GM20431 (cell line): ENCODE measurements around the gene OR5K1.

ENCODE experiments used
- in situ Hi-C: fragments of 300-500 bp; cut with MseI, MboI; formaldehyde crosslinking; loops from one replicate; pipeline ENCODE4 v1.15.0; 2020; ENCODE audit warnings: low sequenced_read_pairs; ENCODE audit not compliant: unreplicated experiment

Gene OR5K1

GRCh38 chr3:98462901-98463300 is at the start of gene OR5K1:
Gene OR5K1, plus strand, starts transcription at chr3:98463201. Its CDS starts 6,376 bp downstream, at chr3:98469577.
- in situ Hi-C loops: no loop called here

- in situ Hi-C loops: no loop called here
These were observed 30.4 kb upstream of the OR5K1 start for GRCh38 chr3:98432575-98432974.

DNA sequence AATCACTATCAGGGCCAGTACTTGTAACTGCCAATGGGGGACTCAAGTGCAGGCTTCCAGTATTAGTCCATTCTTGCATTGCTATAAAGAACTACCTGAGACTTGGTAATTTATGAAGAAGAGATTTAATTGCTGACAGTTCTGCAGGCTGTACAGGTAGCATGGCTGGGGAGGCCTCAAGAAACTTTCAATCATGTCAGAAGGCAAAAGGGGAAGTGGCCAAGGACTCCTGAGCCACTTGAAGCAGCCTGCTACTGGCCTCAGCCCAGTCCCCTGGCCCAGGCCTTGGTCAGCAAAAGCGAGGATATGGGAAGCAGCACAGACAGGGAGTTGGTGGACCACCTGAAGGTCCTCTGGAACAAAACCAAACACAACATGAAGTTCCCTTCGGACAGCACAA is 29.2 kb upstream of the OR5K1 start:
- in situ Hi-C loops: no loop called here

- in situ Hi-C loops: no loop called here
These were observed 28.6 kb upstream of the OR5K1 start for GRCh38 chr3:98434412-98434811.

DNA sequence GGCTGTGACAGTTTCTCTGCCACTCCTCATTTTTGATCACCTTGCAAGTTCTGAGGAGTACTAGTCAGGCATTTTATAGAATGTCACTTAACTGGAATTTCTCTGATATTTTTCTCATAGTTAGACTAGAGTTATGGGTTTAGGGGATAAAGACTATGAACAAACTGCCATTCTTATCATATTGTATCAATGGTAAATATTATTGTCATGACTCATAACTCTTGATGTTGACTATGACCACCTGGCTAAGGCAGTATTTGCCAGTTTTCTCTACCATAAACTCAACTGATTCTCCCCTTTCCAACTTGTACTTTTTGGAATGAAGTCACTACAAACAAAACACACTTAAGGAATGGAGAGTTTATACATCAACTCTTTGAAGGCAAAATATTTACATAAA is 22.7 kb upstream of the OR5K1 start:
- in situ Hi-C loops: no loop called here

DNA sequence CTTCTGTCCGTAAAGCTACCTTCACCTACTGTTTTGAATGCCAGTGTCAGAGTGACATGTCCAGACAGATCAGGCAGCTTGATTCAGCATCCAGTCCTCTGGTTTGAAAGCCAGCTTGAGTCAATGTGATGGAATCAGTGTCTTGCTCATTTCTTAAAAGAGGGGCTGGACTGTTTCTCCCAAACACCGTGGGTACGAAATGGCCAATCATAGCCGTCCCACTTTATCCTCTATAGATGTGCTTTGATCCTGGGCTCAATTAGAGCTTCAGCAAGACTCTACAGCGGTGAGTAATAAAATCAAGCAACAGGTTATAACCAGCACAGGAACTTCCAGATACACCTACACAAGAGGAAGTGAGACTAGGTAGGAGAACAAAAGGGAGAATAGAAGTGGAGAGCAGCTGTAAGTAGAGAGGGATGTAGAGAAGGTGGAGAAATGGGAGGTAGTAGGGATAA is 17.0 kb upstream of the OR5K1 start:
- in situ Hi-C loops: no loop called here

DNA sequence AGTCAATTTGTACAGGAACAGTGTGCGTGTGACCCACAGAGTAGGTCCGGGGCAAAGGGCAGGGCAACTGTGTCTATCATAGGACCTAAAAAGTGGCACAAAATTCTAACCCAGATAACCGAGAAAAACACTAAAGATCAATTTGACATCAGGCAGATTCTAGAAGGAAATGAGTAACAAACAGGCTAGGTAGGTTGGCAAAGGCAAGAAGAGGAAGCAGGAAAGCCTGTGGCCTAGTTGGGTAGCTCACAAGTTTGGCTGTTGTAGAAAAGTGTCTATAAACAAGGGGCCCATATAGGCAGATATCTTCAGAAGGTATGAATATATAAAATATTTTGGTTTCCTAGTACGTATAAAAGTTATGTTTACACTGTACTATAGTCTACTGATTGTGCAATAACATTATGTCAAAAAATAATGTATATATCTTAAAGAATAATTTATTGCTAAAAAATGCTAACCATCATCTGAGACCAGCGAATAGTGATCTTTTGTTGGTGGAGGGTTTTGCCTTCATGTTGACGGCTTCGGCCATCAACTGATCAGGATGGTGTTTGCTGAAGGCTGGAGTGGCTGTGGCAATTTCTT is 13.3 kb upstream of the OR5K1 start:
- in situ Hi-C loops: no loop called here

GRCh38 chr3:98450372-98450771 is 12.6 kb upstream of the OR5K1 start:
- in situ Hi-C loops: no loop called here

- in situ Hi-C loops: no loop called here
These were observed 9.2 kb upstream of the OR5K1 start for GRCh38 chr3:98453827-98454226.

- in situ Hi-C loops: no loop called here
These were observed 8.1 kb upstream of the OR5K1 start for GRCh38 chr3:98454929-98455328.

- in situ Hi-C loops: no loop called here
These were observed 5.5 kb upstream of the OR5K1 start for GRCh38 chr3:98457543-98457942.

DNA sequence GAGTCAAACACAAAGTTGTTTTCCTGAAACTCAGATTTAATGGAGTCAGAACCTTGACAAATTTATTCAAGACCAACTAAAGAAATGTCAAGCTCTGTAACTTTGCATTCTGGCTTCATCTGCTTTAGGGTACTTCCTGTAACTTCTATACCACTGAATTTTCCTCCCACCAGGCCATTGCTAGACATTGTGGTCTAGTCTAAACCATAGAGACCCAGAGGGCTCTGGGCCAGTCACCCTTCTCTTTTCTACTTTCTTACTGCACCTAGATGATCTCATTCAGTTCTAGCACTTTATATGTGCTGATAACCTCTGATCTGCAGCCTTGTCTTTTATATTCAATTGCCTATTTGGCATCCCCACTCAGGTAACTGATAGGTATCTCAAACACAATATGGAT is 2.8 kb upstream of the OR5K1 start:
- in situ Hi-C loops: no loop called here

- in situ Hi-C loops: no loop called here
These were observed 19.9 kb downstream of the OR5K1 start for GRCh38 chr3:98482717-98483482.

- in situ Hi-C loops: no loop called here
These were observed 20.6 kb downstream of the OR5K1 start for GRCh38 chr3:98483626-98484025.

GRCh38 chr3:98497381-98497780 is 34.4 kb downstream of the OR5K1 start, which contains the start of gene OR5K2:
Gene OR5K2, plus strand, starts transcription at chr3:98497681. Its CDS starts 0 bp downstream, at chr3:98497681.
- in situ Hi-C loops: no loop called here

DNA sequence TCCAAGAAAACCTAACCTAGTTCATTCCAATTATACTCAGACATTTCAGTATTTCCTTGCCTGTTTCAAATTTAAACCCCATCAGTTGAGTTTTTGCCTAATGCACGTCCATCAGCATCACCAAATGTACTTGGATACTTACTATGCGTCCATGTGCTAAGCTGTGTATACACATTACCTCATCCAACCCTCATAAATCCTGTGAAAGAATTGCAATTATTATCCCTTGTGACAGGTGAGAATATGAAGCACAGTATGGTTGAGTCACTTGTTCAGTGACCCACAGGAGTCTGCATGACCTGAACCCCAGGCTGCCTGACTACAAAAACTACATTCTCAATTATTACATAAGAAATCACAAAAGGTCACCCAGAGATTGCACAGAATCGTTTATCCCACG is 37.0 kb downstream of the OR5K1 start:
- in situ Hi-C loops: no loop called here

- in situ Hi-C loops: no loop called here
These were observed 38.3 kb downstream of the OR5K1 start for GRCh38 chr3:98501270-98501669.

- in situ Hi-C loops: no loop called here
These were observed 39.0 kb downstream of the OR5K1 start for GRCh38 chr3:98501863-98502576.

DNA sequence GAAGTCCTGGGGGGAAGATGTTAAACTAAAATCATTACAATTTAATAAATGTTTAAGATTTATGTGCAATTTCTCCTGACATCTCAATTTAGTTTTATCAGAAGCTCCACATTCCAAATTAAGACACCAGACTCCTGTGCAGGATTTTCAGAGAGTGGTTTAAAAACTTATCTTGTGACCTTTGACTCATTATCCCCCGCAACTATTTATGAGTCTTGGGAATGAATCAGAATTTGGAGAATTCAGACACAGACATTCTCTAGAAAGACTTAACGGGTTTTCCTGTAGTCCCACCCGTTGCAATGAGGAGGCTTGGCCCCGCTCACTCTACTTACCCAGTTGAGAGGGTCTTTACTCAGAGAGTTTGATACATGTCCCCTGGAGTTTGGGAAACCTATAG is 41.5 kb downstream of the OR5K1 start:
- in situ Hi-C loops: no loop called here

DNA sequence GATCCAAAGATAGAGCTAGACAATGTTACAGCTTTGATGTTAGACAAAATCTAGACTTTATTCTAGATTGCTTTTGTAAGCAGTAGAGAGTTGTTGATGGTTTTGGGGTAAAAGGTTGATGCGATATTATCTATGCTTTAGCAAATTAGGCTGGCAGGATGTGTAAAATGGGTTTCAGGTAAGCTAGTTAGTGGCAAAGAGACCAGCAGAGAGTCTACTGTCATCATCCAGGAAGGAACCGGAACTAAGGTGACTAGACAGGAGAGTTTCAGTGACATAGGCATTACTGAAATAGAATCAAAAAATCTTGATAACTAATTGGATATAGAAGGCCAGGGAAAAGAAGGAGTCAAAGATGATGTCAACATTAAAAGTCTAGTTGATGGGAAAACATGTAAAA is 45.6 kb downstream of the OR5K1 start:
- in situ Hi-C loops: no loop called here

DNA sequence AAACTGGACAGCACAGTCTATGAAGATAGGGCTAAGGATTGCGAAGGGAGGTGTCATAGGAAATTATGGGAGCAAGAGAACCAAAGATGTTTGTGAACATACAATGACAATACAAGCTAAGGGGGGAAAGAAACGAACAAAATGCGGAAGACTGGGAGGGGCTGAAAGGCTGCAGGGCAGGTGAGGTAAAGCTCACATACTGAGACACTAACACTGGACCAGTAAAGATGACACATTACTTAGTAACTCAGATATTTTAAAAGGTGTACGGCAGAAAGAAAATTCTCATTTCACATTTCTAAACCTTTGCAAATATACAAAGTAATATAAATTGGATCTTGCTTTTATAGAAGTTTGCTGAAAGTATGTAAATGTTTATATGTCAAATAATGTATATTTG is 49.6 kb downstream of the OR5K1 start:
- in situ Hi-C loops: no loop called here
